ENCODE data around the gene ADK.
"Not testable (repeated sequence)": the region's sequence is repeated elsewhere in the genome, so short reads cannot be mapped to it uniquely, and the experiment has no call there.

Gene ADK

GRCh38 chr10:74150990-74151878, at the start of gene ADK:
Gene ADK (plus strand): TSS chr10:74151221. CDS start chr10:74151279, 58 bp downstream.
- peak; percentile 99 for DNase-seq

GRCh38 chr10:74103560-74104258, 47.3 kb upstream of the ADK start:
- DNase-seq: no peak

DNA sequence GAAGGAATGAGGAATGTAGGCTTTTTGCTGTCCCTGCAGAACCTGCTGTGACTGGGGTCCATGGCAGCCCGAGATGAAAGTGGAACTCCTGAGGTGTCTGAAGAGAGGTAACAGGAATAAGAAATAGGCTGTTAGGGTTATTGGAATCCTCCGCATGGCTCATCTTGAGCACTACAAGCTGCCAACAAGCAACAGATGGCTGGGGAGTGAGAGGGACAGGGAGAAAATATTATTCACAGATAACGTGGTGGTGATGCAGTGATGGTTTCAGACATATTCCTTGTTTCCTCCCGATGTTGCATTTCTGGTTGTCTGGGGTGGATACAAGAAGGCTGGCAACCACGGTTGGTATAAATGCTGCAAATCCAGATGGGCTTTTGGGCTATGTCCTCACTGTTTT, 46.5 kb upstream of the ADK start:
- no peak for DNase-seq

- DNase-seq: no peak
Measured at GRCh38 chr10:74104996-74105395, 46.0 kb upstream of the ADK start.

GRCh38 chr10:74107391-74107790, 43.6 kb upstream of the ADK start:
- DNase-seq: no peak

DNA sequence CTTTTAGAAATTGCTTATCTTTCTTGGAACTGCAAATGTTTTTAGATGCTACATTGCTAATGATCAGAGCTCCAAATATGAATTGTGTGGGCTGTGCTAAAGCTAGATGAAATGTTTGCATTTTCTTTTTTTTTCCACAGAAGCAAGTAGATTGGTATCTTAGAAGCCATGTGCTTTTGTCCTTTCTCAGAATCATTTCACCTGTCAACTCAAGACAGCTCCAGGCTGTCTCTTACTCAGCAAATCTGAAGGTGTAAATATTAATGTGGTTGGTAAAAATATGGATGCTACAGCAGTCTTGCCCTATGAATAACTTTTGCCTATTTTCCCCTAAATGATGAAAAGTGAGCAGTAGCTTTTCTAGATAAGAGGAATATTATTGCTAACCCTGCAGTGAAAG, 41.6 kb upstream of the ADK start:
- DNase-seq: no peak

GRCh38 chr10:74110120-74110519, 40.9 kb upstream of the ADK start:
- DNase-seq: no peak

DNA sequence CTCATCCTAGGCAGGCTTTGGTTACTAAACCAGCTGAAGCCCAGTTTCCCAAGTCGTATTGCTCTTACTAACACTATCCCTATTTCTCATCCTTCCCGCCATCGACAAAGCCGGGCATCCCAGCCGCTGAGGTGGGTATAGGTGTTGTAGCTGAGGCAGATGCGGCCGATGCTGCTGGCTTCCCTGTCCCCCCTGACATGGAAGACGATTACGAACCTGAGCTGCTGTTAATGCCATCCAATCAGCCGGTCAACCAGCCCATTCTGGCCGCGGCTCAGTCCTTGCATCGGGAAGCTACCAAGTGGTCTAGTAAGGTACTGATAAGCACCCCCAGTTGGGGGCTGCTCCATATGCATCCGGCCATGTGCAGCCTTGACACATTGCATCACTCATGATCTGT, 39.2 kb upstream of the ADK start:
- DNase-seq: no peak

- DNase-seq: no peak
Measured at GRCh38 chr10:74113546-74113945, 37.5 kb upstream of the ADK start.

- DNase-seq: no peak
Measured at GRCh38 chr10:74114041-74114448, 37.0 kb upstream of the ADK start.

- DNase-seq: no peak
Measured at GRCh38 chr10:74117738-74118137, 33.3 kb upstream of the ADK start.

GRCh38 chr10:74118804-74119203, 32.2 kb upstream of the ADK start:
- DNase-seq: no peak

DNA sequence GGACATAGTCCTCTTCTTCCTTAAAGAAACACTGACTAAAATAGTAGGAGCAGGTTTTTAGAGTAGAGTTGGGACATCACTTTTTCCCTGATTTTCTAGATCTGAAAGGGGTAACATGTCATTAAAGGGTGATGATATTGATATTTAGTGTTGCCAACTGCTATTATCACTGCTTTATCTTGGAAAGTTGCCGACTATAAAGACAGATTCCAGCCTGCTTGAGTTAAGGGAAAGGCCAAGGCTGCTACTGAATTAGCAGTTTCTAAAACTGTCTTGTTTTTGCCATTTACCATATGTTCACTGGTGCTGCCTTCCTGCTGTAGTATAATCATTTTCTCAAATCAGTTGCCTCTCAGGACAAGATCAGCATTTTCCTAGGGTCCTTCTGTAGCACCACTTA, 30.1 kb upstream of the ADK start:
- no peak for DNase-seq

DNA sequence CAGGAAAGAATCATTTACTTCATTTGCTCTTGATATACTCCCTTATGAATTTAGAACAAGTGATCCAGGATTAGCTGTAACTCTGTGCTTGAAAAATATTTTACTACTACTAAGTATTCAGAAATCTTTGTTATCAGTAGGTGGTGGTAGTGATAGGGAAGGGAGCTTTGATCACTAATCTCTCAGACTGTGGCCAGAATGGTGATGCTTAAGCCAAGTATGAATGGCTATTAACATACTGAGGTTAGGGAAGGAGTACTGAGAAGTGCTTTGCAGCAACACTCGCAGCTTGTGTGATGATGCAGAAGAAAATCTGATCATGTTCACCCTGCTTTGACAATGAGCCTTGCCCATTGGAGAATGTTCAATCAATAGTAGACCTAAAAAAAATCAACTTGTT, 29.7 kb upstream of the ADK start:
- DNase-seq: no peak

DNA sequence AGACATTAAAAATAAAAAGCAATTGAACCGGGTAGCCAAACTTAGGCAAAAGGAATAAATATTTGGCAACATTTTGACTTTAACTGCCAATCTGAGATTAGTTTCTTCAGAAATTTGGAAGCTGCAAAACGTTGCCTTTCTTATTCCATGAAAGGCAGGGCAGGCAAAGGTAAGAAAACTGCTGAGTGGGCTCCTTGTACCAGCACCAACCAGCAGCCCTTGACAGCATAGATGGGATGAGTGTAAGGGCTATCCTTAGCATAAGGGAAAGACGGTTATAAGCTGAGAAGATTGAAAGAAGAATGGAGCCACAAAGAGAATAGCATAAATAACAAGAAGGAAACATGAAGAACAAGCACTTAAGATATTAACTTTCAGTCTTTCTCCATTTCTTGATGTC, 29.0 kb upstream of the ADK start:
- no peak for DNase-seq

- no peak for DNase-seq
Measured at GRCh38 chr10:74123081-74123480, 27.9 kb upstream of the ADK start.

- no peak for DNase-seq
Measured at GRCh38 chr10:74133923-74134820, 16.8 kb upstream of the ADK start.

DNA sequence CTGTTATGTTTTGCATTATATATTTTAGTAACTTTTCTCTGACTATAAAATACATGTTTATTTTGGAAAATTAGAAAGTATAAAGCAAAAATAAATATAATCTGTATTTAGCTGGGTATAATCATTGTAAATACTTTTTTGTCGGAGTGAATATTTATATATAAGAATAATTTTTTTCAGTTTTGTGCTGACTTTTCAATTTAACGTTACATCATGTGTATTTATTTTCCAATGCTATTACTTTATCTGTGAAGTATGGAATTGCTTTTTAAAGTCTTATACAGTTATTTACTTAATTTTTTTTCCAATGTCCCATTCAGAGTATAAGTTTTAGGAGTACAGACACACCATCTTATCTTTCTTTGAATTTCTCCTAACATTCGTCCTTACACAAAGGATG, 15.6 kb upstream of the ADK start:
- DNase-seq: no peak

DNA sequence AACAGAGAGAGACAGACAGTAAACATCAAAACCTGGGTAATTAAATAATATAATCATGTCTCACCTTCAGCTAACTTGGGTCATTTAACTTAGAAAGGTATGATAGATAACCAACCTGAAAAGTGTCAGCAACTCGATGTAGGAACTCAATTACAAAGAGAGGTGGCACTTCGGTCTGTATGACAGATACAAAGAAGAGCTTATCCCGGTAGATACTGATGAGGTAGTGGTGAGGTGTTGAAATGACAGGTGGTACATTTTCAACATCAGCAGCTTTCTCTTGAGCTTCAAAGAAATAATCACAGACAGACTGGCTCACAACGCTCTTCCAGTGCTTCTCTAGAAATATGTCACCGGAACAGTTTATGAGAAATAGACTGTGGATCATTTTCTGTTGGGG, 13.0 kb upstream of the ADK start:
- DNase-seq: no peak

- not testable (repeated sequence) for DNase-seq
Measured at GRCh38 chr10:74138596-74138995, 12.4 kb upstream of the ADK start.

DNA sequence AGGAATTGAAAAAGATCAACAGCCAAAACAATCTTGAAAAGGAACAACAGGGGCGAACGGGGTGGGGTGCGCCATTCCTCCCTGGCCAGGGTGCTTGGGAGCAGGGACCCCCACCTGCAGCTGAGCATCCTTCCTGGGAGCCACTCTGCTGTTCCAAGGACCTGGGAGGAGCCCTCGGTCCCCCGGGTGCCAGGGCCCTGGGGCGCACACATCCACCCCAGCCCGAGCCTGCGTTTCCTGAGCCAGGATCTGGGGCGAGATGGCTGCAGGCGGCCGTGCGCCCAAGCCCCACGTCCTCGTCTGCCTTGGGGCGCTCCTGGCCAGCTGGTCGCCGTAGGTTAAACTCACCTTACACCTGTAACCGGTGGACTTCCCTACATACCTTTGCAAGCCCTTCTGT, 11.0 kb upstream of the ADK start:
- DNase-seq: no peak

DNA sequence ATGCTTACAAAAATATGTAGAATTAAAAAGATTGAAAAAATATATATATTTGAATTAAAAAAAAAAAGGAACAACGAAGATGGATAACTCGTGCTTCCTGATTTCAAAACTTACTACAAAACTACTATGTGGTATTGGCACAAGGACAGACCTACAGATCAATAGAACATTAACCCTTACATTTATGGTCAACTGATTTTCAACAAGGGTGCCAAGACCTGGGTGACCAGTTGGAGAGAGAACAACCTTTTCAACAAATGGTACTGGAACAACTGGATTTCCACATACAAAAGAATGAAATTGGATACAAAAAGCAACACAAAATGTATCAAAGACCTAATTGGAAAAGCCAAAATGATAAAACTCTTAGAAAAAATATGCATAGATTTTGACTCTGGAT, 10.5 kb upstream of the ADK start:
- DNase-seq: no peak

DNA sequence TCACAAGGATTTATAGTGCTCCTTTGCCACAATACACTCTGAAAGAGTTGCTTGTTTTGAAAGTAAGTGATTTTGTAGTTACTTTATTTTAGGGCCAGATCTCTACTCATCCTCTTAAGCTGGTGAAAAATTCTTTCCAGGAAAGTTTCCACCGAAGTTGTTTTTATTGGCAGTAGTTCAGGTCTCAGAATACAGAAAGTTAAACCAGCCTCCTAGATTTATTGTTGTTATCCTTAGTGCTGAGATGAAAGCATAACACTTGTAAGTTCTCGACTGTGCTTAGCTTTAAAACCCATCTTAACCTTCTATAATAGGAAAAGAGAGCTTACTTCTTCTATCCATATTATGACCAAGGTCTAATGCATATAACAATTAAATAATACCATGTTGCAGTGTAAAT, 5.9 kb upstream of the ADK start:
- DNase-seq: no peak

Data from activated CD8-positive, alpha-beta memory T cell treated with anti-CD3 and anti-CD28 coated beads, Interleukin-2, amount 50 U/mL, for 48 hours (primary cell).